C4-2B (cell line): ENCODE data around the gene ISL1.

Source experiments
- H3K27ac ChIP-seq: fragments of 450-650 bp; 2 replicates; pipeline ENCODE4 v1.5.1; 2017
- CTCF ChIP-seq: fragments of 450-650 bp; conservative IDR thresholded peaks from 2 replicates; pipeline ENCODE4 v1.5.1; 2017; ENCODE audit warnings: mild to moderate bottlenecking
- ZFX ChIP-seq: fragments of 450-650 bp; IDR thresholded peaks from 2 replicates; pipeline ENCODE4 v1.6.1; 2017

The ISL1 gene

GRCh38 chr5:51395666-51396356 lies 12.6 kb downstream of the ISL1 start:
- H3K27ac ChIP-seq, result no peak overlapping the region
- TF ChIP-seq ZFX (no peak), CTCF (no peak)

- no peak overlapping the region for H3K27ac ChIP-seq
- no peak for TF ChIP-seq ZFX
- no peak for TF ChIP-seq CTCF
Observed at GRCh38 chr5:51396797-51397196, 13.5 kb downstream of the ISL1 start.

GRCh38 chr5:51397996-51398395 lies 14.7 kb downstream of the ISL1 start:
- TF ChIP-seq ZFX, result no peak
- no peak for TF ChIP-seq CTCF
- H3K27ac ChIP-seq, result no peak overlapping the region

GRCh38 chr5:51398875-51399642 lies 15.8 kb downstream of the ISL1 start:
- H3K27ac ChIP-seq, result no peak overlapping the region
- TF ChIP-seq ZFX (no peak), CTCF (no peak)

GRCh38 chr5:51399643-51400006 lies 16.4 kb downstream of the ISL1 start:
- TF ChIP-seq ZFX, result no peak
- TF ChIP-seq CTCF, result no peak

GRCh38 chr5:51404255-51404654 lies 21.0 kb downstream of the ISL1 start:
- H3K27ac ChIP-seq, result no peak overlapping the region
- no peak for TF ChIP-seq CTCF
- no peak for TF ChIP-seq ZFX

More at GRCh38 chr5:51399643-51400006, 16.4 kb downstream of the ISL1 start:
- H3K27ac ChIP-seq, result no peak overlapping the region

- H3K27ac ChIP-seq, result no peak overlapping the region
- TF ChIP-seq ZFX, result no peak
Observed at GRCh38 chr5:51411921-51412325, 28.7 kb downstream of the ISL1 start.
